ENCODE data around the gene TFCP2.
A peak's percentile ranks its signal among the peaks of the same experiment; 100 is the strongest.

The TFCP2 gene

GRCh38 chr12:51103977-51104376 lies 69.0 kb downstream of the TFCP2 start:
- no peak for TF ChIP-seq CTCF (IDR thresholded peaks at IDR 0.05; ENCODE audit: low read depth, low read length)
- H3K4me3 ChIP-seq (ENCODE audit: low read depth, low read length): no peak overlapping the region

GRCh38 chr12:51098611-51099010 lies 74.3 kb downstream of the TFCP2 start:
- TF ChIP-seq CTCF (IDR thresholded peaks at IDR 0.05; ENCODE audit: low read depth, low read length): no peak
- H3K4me3 ChIP-seq (ENCODE audit: low read depth, low read length): no peak overlapping the region

DNA sequence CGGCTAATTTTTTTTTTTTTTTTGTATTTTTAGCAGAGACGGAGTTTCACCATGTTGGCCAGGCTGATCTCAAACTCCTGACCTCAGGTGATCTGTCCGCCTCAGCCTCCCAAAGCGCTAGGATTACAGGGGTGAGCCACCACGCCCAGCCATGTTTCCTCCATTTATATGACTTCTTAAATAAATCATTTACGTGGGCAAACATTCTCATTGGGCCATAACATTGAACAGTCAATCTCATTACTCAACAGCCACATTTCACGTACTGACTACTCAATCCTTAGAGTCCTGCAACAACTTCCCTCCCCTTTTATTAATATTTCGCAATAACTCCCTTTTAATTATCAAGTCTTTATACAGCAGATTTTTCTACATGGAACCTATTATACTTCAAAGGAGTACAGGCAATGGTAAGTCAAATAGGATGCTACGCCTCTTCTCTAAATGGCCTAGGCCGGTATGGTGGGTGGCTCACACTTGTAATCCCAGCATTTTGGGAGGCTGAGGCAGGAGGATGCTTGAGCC lies 82.2 kb downstream of the TFCP2 start:
- H3K4me3 ChIP-seq (ENCODE audit: low read depth, low read length): no peak overlapping the region
- TF ChIP-seq CTCF (IDR thresholded peaks at IDR 0.05; ENCODE audit: low read depth, low read length): no peak

- no peak for TF ChIP-seq CTCF (IDR thresholded peaks at IDR 0.05; ENCODE audit: low read depth, low read length)
These were observed 85.1 kb downstream of the TFCP2 start for GRCh38 chr12:51087818-51088217.

GRCh38 chr12:51086933-51087332 lies 86.0 kb downstream of the TFCP2 start:
- TF ChIP-seq CTCF (IDR thresholded peaks at IDR 0.05; ENCODE audit: low read depth, low read length): no peak

More at GRCh38 chr12:51087818-51088217, 85.1 kb downstream of the TFCP2 start:
- no peak overlapping the region for H3K4me3 ChIP-seq (ENCODE audit: low read depth, low read length)

GRCh38 chr12:51085757-51086156 lies 87.2 kb downstream of the TFCP2 start:
- no peak for TF ChIP-seq CTCF (IDR thresholded peaks at IDR 0.05; ENCODE audit: low read depth, low read length)
- no peak overlapping the region for H3K4me3 ChIP-seq (ENCODE audit: low read depth, low read length)

More at GRCh38 chr12:51086933-51087332, 86.0 kb downstream of the TFCP2 start:
- no peak overlapping the region for H3K4me3 ChIP-seq (ENCODE audit: low read depth, low read length)

GRCh38 chr12:51083126-51083833 lies 89.7 kb downstream of the TFCP2 start, which contains the start of gene CSRNP2:
Gene CSRNP2 (minus strand): TSS chr12:51083596. CDS start chr12:51076561, 7,035 bp downstream.
- no peak for TF ChIP-seq CTCF (IDR thresholded peaks at IDR 0.05; ENCODE audit: low read depth, low read length)
- H3K4me3 ChIP-seq (ENCODE audit: low read depth, low read length): peak within 1 kb of the TSS; percentile 85

All from WI38 (cell line).